Measurements from ENCODE around the gene STARD5. TPM values are rescaled to one million over a fixed set of nuclear protein-coding genes. Genes with fewer than 3 reads are reported as not detected.

The STARD5 gene
- total RNA-seq, 1 experiment from 2014 or later, result 3.4 TPM

GRCh38 chr15:81303244-81304225 lies 20.4 kb downstream of the STARD5 start:
- POLR2A ChIA-PET, result interaction anchor here (0.6 kb wide), 1 partner anchor 31 kb away, joined by 3 read pairs; no protein-coding TSS in a partner anchor

GRCh38 chr15:81302701-81303109 lies 21.2 kb downstream of the STARD5 start:
- CTCF ChIA-PET, result interaction anchor here (0.7 to 1.6 kb wide), 2 partner anchors 36 to 147 kb away, joined by 3 to 8 read pairs; no protein-coding TSS in a partner anchor
- BruUV-seq (replicated peaks), result no TSS peak
- no peak overlapping the region for H3K27ac Mint-ChIP-seq (ENCODE audit: low read depth, unreplicated experiment)
- no peak overlapping the region for H3K4me3 Mint-ChIP-seq (ENCODE audit: unreplicated experiment)
- H3K36me3 Mint-ChIP-seq (ENCODE audit: insufficient read depth, unreplicated experiment), result no peaks in the 10 kb centered on the region
- POLR2A ChIA-PET, result interaction anchor here (0.6 to 1.5 kb wide), 2 partner anchors 10 to 32 kb away, joined by 3 read pairs; no protein-coding TSS in a partner anchor
- no peaks in the 10 kb centered on the region for H3K27me3 Mint-ChIP-seq (ENCODE audit: insufficient read depth, unreplicated experiment)
- H3K9me3 Mint-ChIP-seq (ENCODE audit: unreplicated experiment), result no peaks in the 10 kb centered on the region
- intact Hi-C loops (cut with micrococcal nuclease), result no loop called here
- H3K4me1 Mint-ChIP-seq (ENCODE audit: insufficient read depth, unreplicated experiment), result peaks cover 15% of the 10 kb centered on the region
- DNase-seq (ENCODE audit: unreplicated experiment), result no peak
- no peak for TF ChIP-seq CTCF (IDR thresholded peaks at IDR 0.05; ENCODE audit: unreplicated experiment)

More at GRCh38 chr15:81303244-81304225, 20.4 kb downstream of the STARD5 start:
- Mint-ChIP-seq H3K4me3 (ENCODE audit: unreplicated experiment) (no peak overlapping the region), H3K9me3 (ENCODE audit: unreplicated experiment) (no peaks in the 10 kb centered on the region), H3K27ac (ENCODE audit: low read depth, unreplicated experiment) (no peak overlapping the region), H3K4me1 (ENCODE audit: insufficient read depth, unreplicated experiment) (peaks cover 7% of the 10 kb centered on the region), H3K36me3 (ENCODE audit: insufficient read depth, unreplicated experiment) (no peaks in the 10 kb centered on the region), H3K27me3 (ENCODE audit: insufficient read depth, unreplicated experiment) (no peaks in the 10 kb centered on the region)
- no TSS peak for BruUV-seq (replicated peaks)
- CTCF ChIA-PET, result interaction anchor here (0.6 kb wide), 1 partner anchor 27 kb away, joined by 4 read pairs; no protein-coding TSS in a partner anchor
- no peak for TF ChIP-seq CTCF (IDR thresholded peaks at IDR 0.05; ENCODE audit: unreplicated experiment)
- intact Hi-C loops (cut with micrococcal nuclease), result no loop called here
- no peak for DNase-seq (ENCODE audit: unreplicated experiment)

- no peak overlapping the region for H3K4me3 Mint-ChIP-seq (ENCODE audit: unreplicated experiment)
- no peaks in the 10 kb centered on the region for H3K9me3 Mint-ChIP-seq (ENCODE audit: unreplicated experiment)
- no peaks in the 10 kb centered on the region for H3K36me3 Mint-ChIP-seq (ENCODE audit: insufficient read depth, unreplicated experiment)
- TF ChIP-seq CTCF (IDR thresholded peaks at IDR 0.05; ENCODE audit: unreplicated experiment), result no peak
- H3K4me1 Mint-ChIP-seq (ENCODE audit: insufficient read depth, unreplicated experiment), result peaks cover 23% of the 10 kb centered on the region
- ChIA-PET CTCF (interaction anchor here (0.7 to 1.6 kb wide), 3 partner anchors 35 to 146 kb away, joined by 3 to 8 read pairs (median 3); no protein-coding TSS in a partner anchor), POLR2A (interaction anchor here (1.5 kb wide), 1 partner anchor 11 kb away, joined by 3 read pairs; no protein-coding TSS in a partner anchor)
- BruUV-seq (replicated peaks), result no TSS peak
- no peaks in the 10 kb centered on the region for H3K27me3 Mint-ChIP-seq (ENCODE audit: insufficient read depth, unreplicated experiment)
- intact Hi-C loops (cut with micrococcal nuclease), result no loop called here
- DNase-seq (ENCODE audit: unreplicated experiment), result no peak
- no peak overlapping the region for H3K27ac Mint-ChIP-seq (ENCODE audit: low read depth, unreplicated experiment)
These were observed 22.0 kb downstream of the STARD5 start for GRCh38 chr15:81301815-81302399.

GRCh38 chr15:81301385-81301784 lies 22.6 kb downstream of the STARD5 start:
- no peak for TF ChIP-seq CTCF (IDR thresholded peaks at IDR 0.05; ENCODE audit: unreplicated experiment)
- H3K27me3 Mint-ChIP-seq (ENCODE audit: insufficient read depth, unreplicated experiment), result no peaks in the 10 kb centered on the region
- ChIA-PET CTCF (interaction anchor here (1.0 to 1.6 kb wide), 2 partner anchors 35 to 101 kb away, joined by 3 to 8 read pairs; no protein-coding TSS in a partner anchor), POLR2A (interaction anchor here (1.0 to 1.5 kb wide), 2 partner anchors 10 to 11 kb away, joined by 3 read pairs; no protein-coding TSS in a partner anchor)
- H3K27ac Mint-ChIP-seq (ENCODE audit: low read depth, unreplicated experiment), result no peak overlapping the region
- no peak for DNase-seq (ENCODE audit: unreplicated experiment)
- H3K4me1 Mint-ChIP-seq (ENCODE audit: insufficient read depth, unreplicated experiment), result peaks cover 28% of the 10 kb centered on the region
- no peak overlapping the region for H3K4me3 Mint-ChIP-seq (ENCODE audit: unreplicated experiment)
- intact Hi-C loops (cut with micrococcal nuclease), result no loop called here
- H3K36me3 Mint-ChIP-seq (ENCODE audit: insufficient read depth, unreplicated experiment), result no peaks in the 10 kb centered on the region
- no TSS peak for BruUV-seq (replicated peaks)
- no peaks in the 10 kb centered on the region for H3K9me3 Mint-ChIP-seq (ENCODE audit: unreplicated experiment)
